ENCODE measurements around the gene KRTAP13-3. TPM values are rescaled to one million over a fixed set of nuclear protein-coding genes. Genes with fewer than 3 reads are reported as not detected.

The KRTAP13-3 gene
- total RNA-seq: not detected

GRCh38 chr21:30425826-30426225, at the start of gene KRTAP13-3:
Gene KRTAP13-3, minus strand, starts transcription at chr21:30425926. Its CDS starts 14 bp downstream, at chr21:30425912.

GRCh38 chr21:30439975-30440374, 14.2 kb upstream of the KRTAP13-3 start, which contains the start of gene KRTAP15-1:
Gene KRTAP15-1, plus strand, starts transcription at chr21:30440275. Its CDS starts 53 bp downstream, at chr21:30440328.

GRCh38 chr21:30430170-30430655, 4.5 kb upstream of the KRTAP13-3 start, which contains the start of gene KRTAP13-4:
Gene KRTAP13-4, plus strand, starts transcription at chr21:30430220. Its CDS starts 56 bp downstream, at chr21:30430276.

GRCh38 chr21:30395731-30396130, 30.0 kb downstream of the KRTAP13-3 start, which contains the start of gene KRTAP13-1:
Gene KRTAP13-1, plus strand, starts transcription at chr21:30396031. Its CDS starts 56 bp downstream, at chr21:30396087.

Other genes starting within 250 kb of the KRTAP13-3 start
- gene CLDN8, start 209.8 kb downstream of the KRTAP13-3 start, total RNA-seq: not detected
- gene KRTAP24-1, start 143.0 kb downstream of the KRTAP13-3 start, total RNA-seq: not detected
- gene KRTAP25-1, start 136.4 kb downstream of the KRTAP13-3 start, total RNA-seq: not detected
- gene KRTAP26-1, start 105.6 kb downstream of the KRTAP13-3 start, total RNA-seq: not detected
- not detected for gene KRTAP27-1, start 88.2 kb downstream of the KRTAP13-3 start, total RNA-seq
- gene KRTAP23-1, start 77.3 kb downstream of the KRTAP13-3 start, total RNA-seq: not detected
- gene KRTAP13-2, start 53.7 kb downstream of the KRTAP13-3 start, total RNA-seq: not detected
- not detected for gene KRTAP13-1, start 29.9 kb downstream of the KRTAP13-3 start, total RNA-seq
- gene KRTAP13-4, start 4.3 kb upstream of the KRTAP13-3 start, total RNA-seq: not detected
- gene KRTAP15-1, start 14.3 kb upstream of the KRTAP13-3 start, total RNA-seq: not detected
- gene KRTAP19-1, start 54.4 kb upstream of the KRTAP13-3 start, total RNA-seq: 1 to 10 TPM in 1 of 2 donors, not detected in 1; 3.7 TPM
- gene KRTAP19-2, start 61.5 kb upstream of the KRTAP13-3 start, total RNA-seq: not detected
- gene KRTAP19-3, start 66.1 kb upstream of the KRTAP13-3 start, total RNA-seq: not detected
- not detected for gene KRTAP19-4, start 71.2 kb upstream of the KRTAP13-3 start, total RNA-seq
- not detected for gene KRTAP19-5, start 76.2 kb upstream of the KRTAP13-3 start, total RNA-seq
- not detected for gene KRTAP19-6, start 115.9 kb upstream of the KRTAP13-3 start, total RNA-seq
- not detected for gene KRTAP19-7, start 135.4 kb upstream of the KRTAP13-3 start, total RNA-seq
- gene KRTAP22-2, start 164.5 kb upstream of the KRTAP13-3 start, total RNA-seq: not detected
- gene KRTAP6-3, start 166.5 kb upstream of the KRTAP13-3 start, total RNA-seq: not detected
- gene KRTAP6-2, start 173.0 kb upstream of the KRTAP13-3 start, total RNA-seq: not detected
- gene KRTAP22-1, start 175.2 kb upstream of the KRTAP13-3 start, total RNA-seq: not detected
- not detected for gene KRTAP6-1, start 188.0 kb upstream of the KRTAP13-3 start, total RNA-seq
- not detected for gene KRTAP20-1, start 190.5 kb upstream of the KRTAP13-3 start, total RNA-seq
- gene KRTAP20-4, start 194.7 kb upstream of the KRTAP13-3 start, total RNA-seq: not detected
- not detected for gene KRTAP20-2, start 209.3 kb upstream of the KRTAP13-3 start, total RNA-seq
- not detected for gene KRTAP20-3, start 216.9 kb upstream of the KRTAP13-3 start, total RNA-seq